ENCODE data around the gene CLDN25.

- TF ChIP-seq EP300 (IDR thresholded peaks at IDR 0.05) (no peak), CTCF (IDR thresholded peaks at IDR 0.05) (no peak), POLR2A (IDR thresholded peaks at IDR 0.05) (no peak)
Measured at GRCh38 chr11:113808931-113809330, 29.3 kb downstream of the CLDN25 start.
